Kidney (tissue), 19 donors: ENCODE data around the gene GOLGA8F. TPM values are rescaled to one million over a fixed set of nuclear protein-coding genes. Genes with fewer than 3 reads are reported as not detected.
"Not testable (repeated sequence)": the region's sequence is repeated elsewhere in the genome, so short reads cannot be mapped to it uniquely, and the experiment has no call there.

Source experiments
- DNase-seq, 5 donors: peaks; one replicate each; pipeline ENCODE4 v3.0.0-alpha.2; 2013 to 2020
- FAIRE-seq: peaks from 2 replicates; lab custom pipeline; 2012; peaks lifted over from hg19 to GRCh38; lab: Jason Lieb, UNC
- H3K27ac ChIP-seq, 2 donors: one replicate each; pipeline ENCODE4 v1.7.0; 2013; ENCODE audit warnings: low read depth in 2 of 2, low read length in 2 of 2, inconsistent platforms in 1 of 2
- H3K27me3 ChIP-seq: one replicate; pipeline ENCODE4 v1.7.1; 2013; ENCODE audit warnings: low read length, inconsistent platforms; ENCODE audit not compliant: control insufficient read depth, insufficient read depth
- H3K36me3 ChIP-seq, 3 donors: one replicate each; pipeline versions ENCODE4 v1.7.0 to v1.7.1; 2013; ENCODE audit warnings: low read length in 3 of 3, control low read depth in 1 of 3, inconsistent platforms in 1 of 3; ENCODE audit not compliant: insufficient read depth in 3 of 3, control insufficient read depth in 2 of 3
- H3K4me1 ChIP-seq, 3 donors: one replicate each; pipeline versions ENCODE4 v1.7.0 to v1.7.1; 2013; ENCODE audit warnings: low read length in 3 of 3, inconsistent platforms in 1 of 3, low read depth in 1 of 3; ENCODE audit not compliant: control insufficient read depth in 2 of 3, insufficient read depth in 2 of 3
- H3K4me3 ChIP-seq, 3 donors: one replicate each; pipeline versions ENCODE4 v1.7.0 to v1.8.1; 2013; ENCODE audit warnings: low read length in 3 of 3, control low read depth in 1 of 3, inconsistent platforms in 1 of 3
- H3K9ac ChIP-seq, 3 donors: one replicate each; pipeline versions ENCODE4 v1.7.0 to v1.7.1; 2013; ENCODE audit warnings: low read length in 3 of 3, control low read depth in 1 of 3, inconsistent platforms in 1 of 3
- H3K9me3 ChIP-seq, 3 donors: one replicate each; pipeline versions ENCODE4 v1.7.0 to v1.7.1; 2013; ENCODE audit warnings: low read length in 3 of 3, control low read depth in 1 of 3, inconsistent platforms in 1 of 3; ENCODE audit not compliant: control insufficient read depth in 2 of 3, insufficient read depth in 1 of 3
- intact Hi-C: fragments of 100-400 bp; cut with DNase I; formaldehyde crosslinking; loops from one replicate; pipeline ENCODE4 v1.11.1; 2022
- long read RNA-seq, 10 donors: library from polyadenylated mRNA in 1 of 10; unstranded in 1 of 10; transcript quantifications; one replicate each; pipeline ENCODE4 v2.0.0 and lab custom pipeline, GENCODE V29; 2021 to 2026
- polyA plus RNA-seq: library from polyadenylated mRNA; stranded (reverse); fragments of 350-450 nt; fragmentation: Illumina TruSeq; extraction: RNeasy Lipid Tissue Mini Kit (QIAGEN cat#74804); gene quantifications from one replicate; pipeline ENCODE4 v1.2.3, GENCODE V29; 2014; ENCODE audit warnings: low read depth, low replicate concordance; ENCODE audit not compliant: insufficient read depth
- total RNA-seq: library from RNA; stranded (reverse); fragmentation: NEBNext Ultra II Directional; extraction: Animal tissue kit (Norgen Biotek cat#: 25700); gene quantifications from one replicate; pipeline ENCODE4 v1.2.1, GENCODE V29; 2021
- donor health status: control.
- donor health status: control.
- donor health status: DM: yes; HTN: yes; CAD: no.
- donor health status: Normal renal cell carcinoma (clear cell type).

Gene GOLGA8F, protein sequence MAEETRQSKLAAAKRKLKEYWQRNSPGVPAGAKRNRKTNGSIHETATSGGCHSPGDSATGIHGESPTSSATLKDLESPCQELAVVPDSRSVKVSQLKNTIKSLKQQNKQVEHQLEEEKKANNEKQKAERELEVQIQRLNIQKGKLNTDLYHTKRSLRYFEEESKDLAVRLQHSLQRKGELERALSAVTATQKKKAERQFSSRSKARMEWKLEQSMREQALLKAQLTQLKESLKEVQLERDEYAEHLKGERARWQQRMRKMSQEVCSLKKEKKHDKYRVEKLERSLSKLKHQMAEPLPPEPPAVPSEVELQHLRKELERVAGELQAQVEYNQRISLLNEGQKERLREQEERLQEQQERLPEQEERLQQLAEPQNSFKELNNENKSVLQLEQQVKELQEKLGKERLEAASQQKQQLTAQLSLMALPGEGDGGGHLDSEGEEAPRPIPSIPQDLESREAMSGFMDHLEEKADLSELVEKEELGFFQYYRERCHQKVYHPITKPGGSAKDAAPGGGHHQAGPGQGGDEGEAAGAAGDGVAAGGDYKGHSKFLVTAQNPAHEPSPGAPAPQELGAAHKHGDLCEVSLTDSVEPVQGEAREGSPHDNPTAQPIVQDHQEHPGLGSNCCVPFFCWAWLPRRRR
- total RNA-seq (not detected), polyA plus RNA-seq (not detected)
- long read RNA-seq, donor 1, result 0 reads
- long read RNA-seq, donor 2, result 0 reads
- long read RNA-seq, donor 3, result 0 reads
- long read RNA-seq, donor 4, result 0 reads
- long read RNA-seq, donor 5, result 0 reads
- long read RNA-seq, donor 6, result 0 reads
- long read RNA-seq, donor 7, result 0 reads
- long read RNA-seq, donor 8, result 0 reads
- long read RNA-seq, donor 9, result 0 reads
- long read RNA-seq, donor 10, result 0 reads

GRCh38 chr15:28378364-28378763, at the start of gene GOLGA8F:
GOLGA8F (plus strand) TSS chr15:28378664; CDS start chr15:28378762, 98 bp downstream.
- FAIRE-seq, DNase-seq, H3K9ac ChIP-seq, H3K36me3 ChIP-seq, intact Hi-C loops, H3K4me3 ChIP-seq, H3K27me3 ChIP-seq, H3K27ac ChIP-seq, H3K9me3 ChIP-seq, H3K4me1 ChIP-seq: not testable (repeated sequence)

DNA sequence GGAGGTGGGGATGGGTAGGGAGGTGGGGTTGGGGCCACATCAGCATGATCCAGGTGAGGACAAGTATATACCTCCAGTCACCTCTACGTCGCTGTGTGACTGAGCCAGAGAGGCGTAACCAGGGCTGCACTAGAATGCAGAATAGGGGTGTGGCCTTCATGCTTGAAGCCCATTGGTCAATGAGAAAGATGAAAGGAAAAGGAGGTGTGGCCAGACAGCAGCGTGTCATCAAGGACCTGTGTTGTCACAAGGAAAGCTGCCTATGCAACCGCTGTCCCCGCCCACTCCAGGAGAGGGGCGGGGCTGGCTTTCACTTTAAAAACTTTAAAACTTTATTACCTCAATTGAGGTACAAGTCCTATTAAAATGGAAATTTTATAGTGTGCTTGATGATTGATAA, 20.5 kb upstream of the GOLGA8F start, which contains the start of gene GOLGA6L24:
Gene GOLGA6L24, minus strand, starts transcription at position 101 of the 400 bp plus-strand sequence. Its CDS starts 61 bp downstream, at position 40.
- H3K4me3 ChIP-seq, H3K36me3 ChIP-seq, H3K27ac ChIP-seq, H3K9ac ChIP-seq, H3K27me3 ChIP-seq, intact Hi-C loops, H3K9me3 ChIP-seq, H3K4me1 ChIP-seq, FAIRE-seq, DNase-seq: not testable (repeated sequence)

GRCh38 chr15:28365502-28365901, 13.0 kb upstream of the GOLGA8F start:
- H3K4me3 ChIP-seq, H3K36me3 ChIP-seq, H3K9me3 ChIP-seq, H3K27me3 ChIP-seq, H3K4me1 ChIP-seq, intact Hi-C loops, H3K9ac ChIP-seq, H3K27ac ChIP-seq, DNase-seq, FAIRE-seq: not testable (repeated sequence)

DNA sequence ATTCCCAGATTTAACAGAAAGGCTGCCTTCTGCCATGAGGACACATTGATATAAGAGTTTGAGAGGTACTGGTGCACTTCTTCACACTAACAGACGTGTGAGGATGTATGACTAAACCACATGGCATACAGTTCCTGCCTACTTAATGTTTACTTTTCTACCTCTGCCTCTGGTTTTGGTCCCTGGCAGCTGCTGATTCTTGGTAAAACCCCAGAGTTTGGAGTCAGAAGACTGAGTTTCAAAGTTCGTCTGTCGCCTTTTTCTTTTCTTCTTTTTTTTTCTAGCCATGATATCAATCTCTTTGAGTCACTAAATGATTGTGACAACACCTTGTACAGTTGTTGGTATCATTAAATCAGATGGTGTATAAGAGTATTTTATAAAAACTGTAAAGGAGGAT, 1.6 kb downstream of the GOLGA8F start:
- FAIRE-seq, H3K9me3 ChIP-seq: not testable (repeated sequence)

GRCh38 chr15:28396022-28396421, 17.6 kb downstream of the GOLGA8F start:
- FAIRE-seq, DNase-seq, H3K27me3 ChIP-seq, H3K36me3 ChIP-seq, intact Hi-C loops, H3K4me1 ChIP-seq, H3K27ac ChIP-seq, H3K9me3 ChIP-seq, H3K9ac ChIP-seq, H3K4me3 ChIP-seq: not testable (repeated sequence)

More for the DNA sequence above, 1.6 kb downstream of the GOLGA8F start:
- H3K27me3 ChIP-seq, H3K27ac ChIP-seq, H3K9ac ChIP-seq, H3K4me1 ChIP-seq, H3K36me3 ChIP-seq, H3K4me3 ChIP-seq, DNase-seq, intact Hi-C loops: not testable (repeated sequence)

- FAIRE-seq, H3K9ac ChIP-seq, H3K27me3 ChIP-seq, H3K27ac ChIP-seq, intact Hi-C loops, H3K9me3 ChIP-seq, H3K4me3 ChIP-seq, H3K36me3 ChIP-seq, DNase-seq, H3K4me1 ChIP-seq: not testable (repeated sequence)
Observed at GRCh38 chr15:28402774-28403435, 24.4 kb downstream of the GOLGA8F start.

- H3K27me3 ChIP-seq, FAIRE-seq, H3K9me3 ChIP-seq, H3K36me3 ChIP-seq, DNase-seq, H3K27ac ChIP-seq, H3K4me3 ChIP-seq, intact Hi-C loops, H3K4me1 ChIP-seq, H3K9ac ChIP-seq: not testable (repeated sequence)
Observed at GRCh38 chr15:28420470-28420869, 42.0 kb downstream of the GOLGA8F start.
